GM19395 (cell line): ENCODE measurements around the gene SH3YL1.
"Not testable (repeated sequence)": the region's sequence is repeated elsewhere in the genome, so short reads cannot be mapped to it uniquely, and the experiment has no call there.

ENCODE experiments used
- ATAC-seq: cut with Tn5 transposase; IDR thresholded peaks from one replicate; pipeline ENCODE4 v1.9.1; 2021; ENCODE audit warnings: mild to moderate bottlenecking, moderate library complexity; ENCODE audit not compliant: unreplicated experiment

The SH3YL1 gene

GRCh38 chr2:185221-185620, 78.6 kb downstream of the SH3YL1 start:
- ATAC-seq = no peak

- ATAC-seq = no peak
These were observed 79.1 kb downstream of the SH3YL1 start for GRCh38 chr2:184695-185094.

GRCh38 chr2:182509-183122, 81.2 kb downstream of the SH3YL1 start:
- no peak for ATAC-seq

GRCh38 chr2:180311-180710, 83.5 kb downstream of the SH3YL1 start:
- ATAC-seq = no peak

GRCh38 chr2:179886-180285, 83.9 kb downstream of the SH3YL1 start:
- ATAC-seq = no peak

GRCh38 chr2:177733-178132, 86.1 kb downstream of the SH3YL1 start:
- no peak for ATAC-seq

- no peak for ATAC-seq
These were observed 86.9 kb downstream of the SH3YL1 start for GRCh38 chr2:176917-177316.

GRCh38 chr2:175880-176820, 87.7 kb downstream of the SH3YL1 start:
- ATAC-seq = no peak

- no peak for ATAC-seq
These were observed 88.6 kb downstream of the SH3YL1 start for GRCh38 chr2:175161-175786.

GRCh38 chr2:172120-172519, 91.7 kb downstream of the SH3YL1 start:
- not testable (repeated sequence) for ATAC-seq

- ATAC-seq = no peak
These were observed 94.1 kb downstream of the SH3YL1 start for GRCh38 chr2:169741-170140.
